Naive thymus-derived CD8-positive, alpha-beta T cell (primary cell): ENCODE results near the gene UTRN. TPM values are rescaled to one million over a fixed set of nuclear protein-coding genes. Genes with fewer than 3 reads are reported as not detected.

Source experiments
- ATAC-seq, 2 donors: fragments of 150-1000 bp; cut with Tn5 transposase in 1 of 2; sonication (Bioruptor Pico), chemical (Tn5 transposase) in 1 of 2; 1 replicate in 1 of 2; 2 replicates in 1 of 2; pipeline ENCODE4 v1.10.0; 2021; ENCODE audit warnings: mild to moderate bottlenecking in 2 of 2, moderate library complexity in 2 of 2
- POLR2A ChIA-PET: fragments of 350-600 bp; sonication (Branson Sonifier 250); formaldehyde crosslinking; loops from one replicate; lab custom pipeline; 2021; ENCODE audit warnings: antibody characterized with exemption; lab: Charles Lee
- DNase-seq, 10 donors: peaks; one replicate each; pipeline versions ENCODE4 v3.0.0 to v3.0.0-alpha.2; 2020 to 2022
- H3K27ac Mint-ChIP-seq, 10 donors: one replicate each; pipeline ENCODE4 v1.8.0; 2020 to 2022; ENCODE audit warnings: mild to moderate bottlenecking in 10 of 10, mixed read lengths in 10 of 10, moderate library complexity in 4 of 10, inconsistent platforms in 1 of 10
- H3K27me3 Mint-ChIP-seq, 5 donors: one replicate each; pipeline ENCODE4 v1.8.0; 2021 to 2022; ENCODE audit warnings: mixed read lengths in 5 of 5
- H3K36me3 Mint-ChIP-seq, 3 donors: one replicate each; pipeline ENCODE4 v1.8.0; 2020 to 2022; ENCODE audit warnings: mixed read lengths in 3 of 3, mild to moderate bottlenecking in 2 of 3, inconsistent platforms in 1 of 3
- H3K4me1 Mint-ChIP-seq, 4 donors: one replicate each; pipeline ENCODE4 v1.8.0; 2021 to 2022; ENCODE audit warnings: mixed read lengths in 4 of 4
- H3K4me3 Mint-ChIP-seq, 10 donors: one replicate each; pipeline ENCODE4 v1.8.0; 2020 to 2022; ENCODE audit warnings: mild to moderate bottlenecking in 10 of 10, mixed read lengths in 10 of 10, moderate library complexity in 6 of 10, inconsistent platforms in 1 of 10
- H3K9me3 Mint-ChIP-seq, 9 donors: one replicate each; pipeline ENCODE4 v1.8.0; 2020 to 2022; ENCODE audit warnings: mixed read lengths in 9 of 9, mild to moderate bottlenecking in 3 of 9, inconsistent platforms in 1 of 9, moderate library complexity in 1 of 9
- polyA plus RNA-seq, 3 donors: library from polyadenylated mRNA; unstranded; fragments of 300-500 nt; fragmentation: Illumina TruSeq; gene quantifications; one replicate each; pipeline ENCODE4 v1.2.3, GENCODE V29; 2021
- total RNA-seq, 8 experiments: library from RNA in 2 of 8; stranded (reverse) in 2 of 8; gene quantifications; one replicate each; pipeline ENCODE4 v1.2.3 and lab custom pipeline; 2021 to 2026

The UTRN gene
- total RNA-seq (100 to 1,000 TPM; 140 to 153 TPM), polyA plus RNA-seq (10 to 100 TPM; 37.9 to 40.3 (median 38.2) TPM), total RNA-seq (lab: John Stamatoyannopoulos, UW) (69.4 to 718 (median 338) reads per million in 6 experiments)

DNA sequence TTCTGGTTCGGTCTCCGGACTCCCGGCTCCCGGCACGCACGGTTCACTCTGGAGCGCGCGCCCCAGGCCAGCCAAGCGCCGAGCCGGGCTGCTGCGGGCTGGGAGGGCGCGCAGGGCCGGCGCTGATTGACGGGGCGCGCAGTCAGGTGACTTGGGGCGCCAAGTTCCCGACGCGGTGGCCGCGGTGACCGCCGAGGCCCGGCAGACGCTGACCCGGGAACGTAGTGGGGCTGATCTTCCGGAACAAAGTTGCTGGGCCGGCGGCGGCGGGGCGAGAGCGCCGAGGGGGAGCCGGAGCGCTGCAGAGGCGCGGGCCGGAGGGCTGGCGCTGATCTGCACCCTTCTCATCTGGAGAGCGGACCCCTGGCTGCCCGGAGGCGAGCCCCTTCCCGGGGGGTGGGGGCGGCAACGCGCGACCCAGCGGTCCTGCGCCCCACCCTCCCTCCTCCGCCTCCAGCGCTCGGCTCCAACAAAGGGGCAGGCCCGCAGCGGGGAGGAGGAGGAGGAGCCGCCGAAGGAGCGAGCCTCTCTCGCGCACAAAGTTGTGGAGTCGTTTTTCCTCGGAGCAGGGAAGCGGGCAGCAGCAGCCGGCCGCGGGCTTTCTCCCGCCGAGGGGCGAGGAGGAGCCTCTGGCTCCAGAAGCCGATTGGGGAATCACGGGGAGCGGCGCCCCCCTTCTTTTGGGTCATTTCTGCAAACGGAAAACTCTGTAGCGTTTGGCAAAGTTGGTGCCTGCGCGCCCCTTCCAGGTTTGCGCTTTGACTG, at the start of gene UTRN:
Gene UTRN (plus strand): TSS at position 553 of the 765 bp plus-strand sequence. CDS start 6,494 bp downstream, outside the sequence.
- H3K36me3 Mint-ChIP-seq = no peaks in the 10 kb centered on the region
- peak within 1 kb of the TSS in 8 of 10 donors; percentile 13 to 88 (median 52) for H3K27ac Mint-ChIP-seq
- H3K4me3 Mint-ChIP-seq = peak within 1 kb of the TSS; percentile 91 to 99 (median 94)
- peak in 7 of 10 donors; percentile 16 to 39 (median 26) for DNase-seq
- POLR2A ChIA-PET = no interaction called here
- peaks cover 15 to 27% (median 19%) of the 10 kb centered on the region in 4 donors for H3K4me1 Mint-ChIP-seq
- ATAC-seq = peak; percentile 51 to 56
- no peaks in the 10 kb centered on the region for H3K9me3 Mint-ChIP-seq
- peaks cover 5 to 24% (median 13%) of the 10 kb centered on the region in 5 donors for H3K27me3 Mint-ChIP-seq

DNA sequence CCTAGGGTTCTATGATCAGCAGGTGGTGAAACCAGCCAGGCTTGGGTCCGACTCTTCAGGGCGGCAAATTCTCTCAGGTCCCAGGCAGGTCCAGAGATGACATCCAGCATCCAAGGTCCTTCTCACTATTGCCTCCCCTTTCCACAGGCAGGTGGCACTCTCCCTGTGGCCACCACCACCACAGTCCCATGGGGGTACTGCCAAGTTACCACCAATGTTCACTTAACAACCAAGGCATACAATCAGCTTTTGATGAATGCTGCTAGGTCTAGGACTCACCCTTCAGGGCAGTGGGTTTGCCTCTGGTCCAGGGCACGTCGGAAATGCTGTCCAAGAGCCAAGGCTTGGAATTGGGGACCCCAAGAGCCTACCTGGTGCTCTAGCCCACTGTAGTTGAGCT, 40.4 kb upstream of the UTRN start:
- Mint-ChIP-seq H3K36me3 (peaks cover 0 to 11% (median 0%) of the 10 kb centered on the region in 3 donors), H3K27ac (no peak overlapping the region), H3K4me3 (no peak overlapping the region), H3K9me3 (peaks cover 0 to 11% (median 3%) of the 10 kb centered on the region in 9 donors), H3K27me3 (peaks cover 3 to 13% (median 5%) of the 10 kb centered on the region in 5 donors), H3K4me1 (peaks cover 0 to 2% (median 1%) of the 10 kb centered on the region in 4 donors)
- POLR2A ChIA-PET = no interaction called here
- DNase-seq = no peak
- no peak for ATAC-seq

DNA sequence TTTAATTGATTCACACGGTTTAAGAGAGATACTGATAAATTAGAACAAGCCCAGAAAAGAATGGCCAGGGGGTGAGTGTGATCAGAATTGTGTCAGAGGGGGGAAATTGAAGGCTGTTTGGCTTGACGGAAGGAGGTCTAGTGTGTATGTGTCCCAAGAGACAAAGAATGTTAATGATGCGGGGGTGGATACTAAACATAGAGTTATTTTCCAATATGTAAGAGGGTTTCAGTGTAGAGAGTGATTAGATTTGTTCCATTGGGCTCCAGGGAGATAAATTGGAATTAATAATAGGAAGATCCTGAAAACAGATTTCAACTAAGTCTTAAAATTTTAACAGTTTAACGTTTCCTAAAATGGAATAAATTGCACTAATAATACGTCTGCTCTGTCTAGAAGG, 38.1 kb upstream of the UTRN start:
- peaks cover 0 to 11% (median 3%) of the 10 kb centered on the region in 9 donors for H3K9me3 Mint-ChIP-seq
- H3K4me3 Mint-ChIP-seq = no peak overlapping the region
- peaks cover 0 to 11% (median 0%) of the 10 kb centered on the region in 3 donors for H3K36me3 Mint-ChIP-seq
- H3K27me3 Mint-ChIP-seq = peaks cover 4 to 22% (median 7%) of the 10 kb centered on the region in 5 donors
- H3K4me1 Mint-ChIP-seq = peaks cover 0 to 2% (median 1%) of the 10 kb centered on the region in 4 donors
- DNase-seq = no peak
- no peak for ATAC-seq
- POLR2A ChIA-PET = interaction anchor here (0.6 to 1.2 kb wide), 2 partner anchors 24 to 1460 kb away, joined by 3 to 4 read pairs; no protein-coding TSS in a partner anchor
- no peak overlapping the region for H3K27ac Mint-ChIP-seq

DNA sequence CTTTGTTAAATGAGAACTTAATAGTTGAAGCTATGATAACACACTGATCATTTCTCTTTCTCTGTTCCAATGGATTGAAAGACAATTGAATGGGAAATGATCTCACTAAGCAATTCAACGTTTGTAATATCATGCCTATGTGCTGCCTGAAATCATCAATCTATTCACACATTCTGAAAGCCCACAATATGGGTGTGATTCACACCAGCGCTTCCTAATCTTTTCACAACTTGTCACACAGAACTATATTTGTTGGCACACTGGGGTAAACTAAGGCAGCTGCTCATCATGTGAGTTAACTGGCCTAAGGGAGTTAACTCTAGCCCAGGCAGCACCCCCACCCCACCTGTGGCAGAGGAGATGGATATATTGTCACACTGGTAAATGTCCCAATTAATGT, 37.1 kb upstream of the UTRN start:
- ATAC-seq (no peak), DNase-seq (no peak)
- POLR2A ChIA-PET = interaction anchor here (0.7 kb wide), 1 partner anchor 29 kb away, joined by 3 read pairs; no protein-coding TSS in a partner anchor
- Mint-ChIP-seq H3K27me3 (peaks cover 4 to 22% (median 7%) of the 10 kb centered on the region in 5 donors), H3K4me3 (no peak overlapping the region), H3K4me1 (peaks cover 0 to 2% (median 1%) of the 10 kb centered on the region in 4 donors), H3K27ac (no peak overlapping the region), H3K9me3 (peaks cover 0 to 11% (median 3%) of the 10 kb centered on the region in 9 donors), H3K36me3 (peaks cover 0 to 11% (median 0%) of the 10 kb centered on the region in 3 donors)

DNA sequence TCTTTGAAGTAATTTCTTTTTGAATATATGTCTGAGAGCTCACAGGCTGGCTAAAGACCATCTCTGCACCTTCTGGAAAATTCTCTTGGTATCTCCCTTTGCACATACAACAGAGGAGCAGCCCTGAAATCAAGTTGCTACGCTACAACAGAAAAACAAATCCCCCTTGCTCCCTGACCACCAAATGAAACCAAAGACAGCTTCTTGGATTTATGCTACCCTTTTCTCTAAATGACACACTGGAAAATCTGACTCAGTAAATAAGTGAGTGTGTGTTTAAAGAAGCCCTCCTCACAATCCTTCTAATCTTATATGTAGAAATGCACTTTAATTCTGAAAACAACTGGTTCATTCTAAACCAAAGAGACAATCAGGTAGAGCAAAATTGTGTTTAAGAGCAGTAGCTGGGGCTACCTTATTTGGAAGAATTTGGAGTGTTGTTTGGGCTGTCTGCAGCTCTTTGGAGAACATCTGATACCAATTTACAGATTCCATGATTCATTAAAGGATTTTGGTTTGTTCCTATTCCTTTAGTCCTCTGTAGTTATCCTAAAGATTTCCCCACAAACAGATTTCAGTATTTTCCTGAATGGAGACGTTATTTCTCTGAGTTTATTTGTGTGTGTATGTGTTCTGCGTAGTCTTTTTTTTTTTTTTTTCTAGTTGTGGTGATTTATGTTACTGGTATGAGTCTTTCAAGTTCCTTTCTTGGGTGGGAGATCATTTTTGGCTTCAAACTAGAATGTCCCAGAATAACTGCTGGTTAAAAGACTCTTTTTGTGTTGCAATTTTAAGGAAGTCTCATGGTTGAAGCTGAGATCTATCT, 36.4 kb upstream of the UTRN start:
- DNase-seq (no peak), ATAC-seq (no peak)
- peaks cover 0 to 11% (median 0%) of the 10 kb centered on the region in 3 donors for H3K36me3 Mint-ChIP-seq
- H3K27me3 Mint-ChIP-seq = peaks cover 4 to 22% (median 7%) of the 10 kb centered on the region in 5 donors
- peaks cover 0 to 11% (median 3%) of the 10 kb centered on the region in 9 donors for H3K9me3 Mint-ChIP-seq
- POLR2A ChIA-PET = no interaction called here
- no peak overlapping the region for H3K27ac Mint-ChIP-seq
- H3K4me1 Mint-ChIP-seq = peaks cover 0 to 2% (median 1%) of the 10 kb centered on the region in 4 donors
- H3K4me3 Mint-ChIP-seq = no peak overlapping the region

DNA sequence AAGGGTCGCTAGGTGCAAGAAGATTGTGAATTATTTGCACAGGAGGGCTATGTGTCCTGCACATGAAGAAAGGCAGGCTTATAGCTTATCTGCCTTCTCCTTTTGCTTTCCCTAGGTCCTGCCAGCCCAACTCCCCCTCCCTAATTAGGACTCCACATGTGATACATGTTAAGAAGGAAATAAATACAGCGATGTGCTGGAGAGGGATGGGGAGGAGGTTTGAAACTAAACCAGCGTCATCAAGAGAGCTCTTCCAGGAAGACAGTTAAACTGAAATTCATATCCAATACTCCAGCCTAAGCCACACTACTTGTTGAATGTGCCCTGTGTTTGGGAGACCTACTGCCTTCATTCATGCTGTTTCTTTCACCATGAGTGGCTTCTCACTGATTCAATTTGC, 34.9 kb upstream of the UTRN start:
- peaks cover 0 to 2% (median 1%) of the 10 kb centered on the region in 4 donors for H3K4me1 Mint-ChIP-seq
- no peak overlapping the region for H3K27ac Mint-ChIP-seq
- peaks cover 0 to 11% (median 0%) of the 10 kb centered on the region in 3 donors for H3K36me3 Mint-ChIP-seq
- H3K4me3 Mint-ChIP-seq = no peak overlapping the region
- H3K9me3 Mint-ChIP-seq = peaks cover 0 to 11% (median 3%) of the 10 kb centered on the region in 9 donors
- DNase-seq (no peak), ATAC-seq (no peak)
- POLR2A ChIA-PET = no interaction called here
- peaks cover 4 to 22% (median 7%) of the 10 kb centered on the region in 5 donors for H3K27me3 Mint-ChIP-seq

DNA sequence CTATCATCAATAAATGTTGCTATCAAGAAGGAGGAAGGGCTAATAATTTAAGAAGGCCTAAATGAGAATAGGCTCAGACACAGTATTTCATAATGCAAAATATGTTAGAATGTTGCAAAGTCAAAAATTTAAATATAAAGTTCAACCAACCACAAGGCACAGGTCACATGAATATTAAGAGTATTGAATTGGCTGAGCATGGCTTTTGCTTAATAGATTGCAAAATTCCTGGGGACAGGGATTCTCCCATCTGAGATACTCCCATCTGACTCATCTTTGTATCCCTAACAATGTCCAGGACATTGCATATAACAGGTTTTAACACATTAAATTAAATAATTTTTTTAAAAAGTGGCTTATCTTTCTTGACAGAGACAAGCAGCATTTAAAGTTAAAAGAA, 32.9 kb upstream of the UTRN start:
- peaks cover 2 to 10% (median 4%) of the 10 kb centered on the region in 5 donors for H3K27me3 Mint-ChIP-seq
- POLR2A ChIA-PET = no interaction called here
- peaks cover 0 to 2% (median 1%) of the 10 kb centered on the region in 4 donors for H3K4me1 Mint-ChIP-seq
- no peaks in the 10 kb centered on the region for H3K36me3 Mint-ChIP-seq
- H3K4me3 Mint-ChIP-seq = no peak overlapping the region
- DNase-seq (no peak), ATAC-seq (no peak)
- H3K27ac Mint-ChIP-seq = no peak overlapping the region
- no peaks in the 10 kb centered on the region for H3K9me3 Mint-ChIP-seq

DNA sequence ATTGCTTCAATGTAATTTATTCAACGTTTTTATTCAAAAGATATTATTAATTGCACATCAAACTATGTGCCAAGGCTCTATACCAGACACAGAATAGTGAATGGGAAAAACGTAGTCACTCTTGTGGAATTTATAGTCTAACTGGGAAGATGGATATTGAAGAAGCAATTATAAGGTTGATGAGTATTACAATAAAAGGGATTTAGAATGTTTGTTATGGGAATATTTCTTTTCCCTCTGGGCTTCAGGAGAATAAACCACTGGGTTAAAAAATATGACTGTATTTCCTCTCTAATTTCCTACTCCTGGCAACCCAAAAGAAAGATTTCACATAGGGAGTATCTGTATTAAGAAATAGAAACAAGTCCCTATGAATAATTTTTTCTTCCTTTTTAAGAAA, 25.1 kb upstream of the UTRN start:
- no peak overlapping the region for H3K4me3 Mint-ChIP-seq
- peaks cover 0 to 4% (median 0%) of the 10 kb centered on the region in 3 donors for H3K36me3 Mint-ChIP-seq
- POLR2A ChIA-PET = no interaction called here
- H3K27me3 Mint-ChIP-seq = peaks cover 0 to 4% (median 0%) of the 10 kb centered on the region in 5 donors
- peaks cover 0 to 10% (median 0%) of the 10 kb centered on the region in 9 donors for H3K9me3 Mint-ChIP-seq
- H3K4me1 Mint-ChIP-seq = no peaks in the 10 kb centered on the region
- no peak for DNase-seq
- no peak overlapping the region for H3K27ac Mint-ChIP-seq
- ATAC-seq = no peak

DNA sequence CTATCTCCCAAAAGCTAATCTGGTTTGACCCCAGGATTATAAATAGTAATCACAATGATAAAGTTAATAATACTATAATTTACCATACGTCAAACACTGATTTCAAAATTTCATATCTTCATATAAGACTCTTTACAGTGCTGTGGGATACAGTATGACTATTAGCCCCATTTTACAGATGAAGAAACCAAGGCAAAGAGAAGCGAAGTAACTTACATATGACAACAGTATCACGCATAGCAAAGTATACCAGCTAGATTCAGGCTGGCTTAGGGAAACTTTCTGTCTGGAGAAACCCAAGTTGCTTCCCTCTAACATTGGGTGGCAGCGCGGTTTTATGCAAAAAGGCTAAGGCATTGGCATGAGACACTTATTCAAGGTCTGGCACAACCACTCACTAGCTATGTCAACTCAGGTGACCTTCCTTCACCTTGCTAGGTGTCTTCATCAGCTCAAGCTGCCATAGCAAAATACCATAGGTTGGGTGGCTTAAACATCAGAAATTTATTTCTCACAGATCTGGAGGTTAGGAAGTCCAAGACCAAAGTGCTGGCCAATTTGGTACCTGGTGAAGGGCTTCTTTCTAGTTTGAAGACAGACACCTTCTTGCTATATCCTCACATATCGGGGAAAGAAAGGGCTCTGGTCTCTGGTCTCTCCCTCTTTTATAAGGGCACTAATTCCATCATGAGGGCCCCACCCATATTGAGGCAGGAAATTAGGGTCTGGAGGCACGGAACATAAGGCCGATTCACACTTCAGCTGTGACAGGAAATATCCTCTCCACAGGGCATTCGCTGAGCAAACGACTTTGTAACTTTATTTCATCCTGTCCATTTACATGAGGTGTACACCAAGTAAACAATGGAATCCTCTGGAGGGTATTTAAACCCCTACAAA, 22.4 kb upstream of the UTRN start:
- peaks cover 0 to 4% (median 0%) of the 10 kb centered on the region in 3 donors for H3K36me3 Mint-ChIP-seq
- peak in 5 of 10 donors; percentile 9 to 31 (median 16) for DNase-seq
- H3K4me1 Mint-ChIP-seq = peaks cover 0 to 6% (median 0%) of the 10 kb centered on the region in 4 donors
- POLR2A ChIA-PET = no interaction called here
- H3K4me3 Mint-ChIP-seq = no peak overlapping the region
- H3K9me3 Mint-ChIP-seq = peaks cover 0 to 10% (median 0%) of the 10 kb centered on the region in 9 donors
- peak in 1 of 2 donors; percentile 40 for ATAC-seq
- peaks cover 0 to 2% (median 0%) of the 10 kb centered on the region in 5 donors for H3K27me3 Mint-ChIP-seq
- H3K27ac Mint-ChIP-seq = no peak overlapping the region

DNA sequence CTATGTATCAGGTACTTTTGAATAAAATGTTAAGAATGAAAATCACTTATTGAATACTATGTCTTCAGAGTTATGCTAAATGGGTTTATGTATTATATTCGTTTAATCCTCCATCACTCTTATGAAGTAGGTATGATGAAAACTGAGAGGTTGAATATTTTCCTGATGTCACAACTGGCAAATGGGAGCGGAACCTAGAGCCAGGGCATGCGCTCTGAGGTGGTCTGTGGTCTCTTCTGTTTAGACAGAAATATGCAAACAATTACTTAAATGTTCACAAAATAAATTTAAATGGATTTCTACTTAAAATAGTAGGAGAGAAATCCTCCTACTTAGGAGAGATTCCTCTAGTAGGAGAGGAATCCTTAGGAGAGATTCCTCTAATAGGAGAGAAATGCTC, 21.3 kb upstream of the UTRN start:
- Mint-ChIP-seq H3K4me3 (no peak overlapping the region), H3K27ac (no peak overlapping the region), H3K36me3 (peaks cover 0 to 4% (median 0%) of the 10 kb centered on the region in 3 donors), H3K4me1 (peaks cover 0 to 6% (median 0%) of the 10 kb centered on the region in 4 donors), H3K27me3 (peaks cover 0 to 2% (median 0%) of the 10 kb centered on the region in 5 donors), H3K9me3 (peaks cover 0 to 10% (median 0%) of the 10 kb centered on the region in 9 donors)
- ATAC-seq = no peak
- no peak for DNase-seq
- POLR2A ChIA-PET = interaction anchor here (0.6 kb wide), 1 partner anchor 117 kb away, joined by 5 read pairs; no protein-coding TSS in a partner anchor

DNA sequence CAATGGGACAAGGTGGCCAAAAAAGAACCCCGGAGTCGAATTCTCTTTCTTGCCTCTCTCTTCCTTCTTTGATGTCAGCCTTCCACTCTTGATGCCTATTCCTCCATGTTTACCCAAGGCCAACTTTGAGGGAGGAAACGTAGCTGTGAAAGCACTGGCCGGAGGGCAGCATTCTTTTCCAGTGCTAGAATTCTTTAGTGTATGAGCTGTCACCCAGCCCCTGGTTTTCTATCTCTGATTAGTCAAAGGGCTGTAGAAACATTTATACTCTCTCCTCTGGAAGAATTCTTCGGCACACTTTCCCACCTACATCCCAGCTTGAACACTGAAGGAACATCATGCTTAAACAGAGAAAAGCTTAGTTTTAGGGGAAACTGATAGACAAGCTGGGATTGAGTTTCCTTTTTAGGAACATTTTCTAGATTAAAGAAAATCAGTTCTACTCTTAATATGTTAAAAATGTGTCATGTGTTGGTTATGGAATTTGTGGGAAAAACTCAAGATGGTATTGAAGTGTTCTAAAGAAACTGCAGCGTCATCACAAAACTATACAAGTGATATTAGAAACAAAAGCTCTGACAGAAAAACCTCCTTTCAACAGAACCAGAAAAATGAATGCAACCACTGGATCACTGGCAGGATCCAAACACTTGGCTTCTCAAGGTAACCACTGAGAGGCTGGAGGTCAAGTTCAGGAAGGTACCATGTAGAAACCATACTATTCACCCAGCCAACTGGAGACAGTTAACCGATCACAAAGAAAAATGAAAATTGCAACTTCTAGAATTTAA, 20.7 kb upstream of the UTRN start:
- H3K4me1 Mint-ChIP-seq = peaks cover 0 to 6% (median 0%) of the 10 kb centered on the region in 4 donors
- H3K9me3 Mint-ChIP-seq = peaks cover 0 to 10% (median 0%) of the 10 kb centered on the region in 9 donors
- H3K36me3 Mint-ChIP-seq = peaks cover 0 to 4% (median 0%) of the 10 kb centered on the region in 3 donors
- no peak for DNase-seq
- H3K27me3 Mint-ChIP-seq = no peaks in the 10 kb centered on the region
- H3K27ac Mint-ChIP-seq = no peak overlapping the region
- POLR2A ChIA-PET = interaction anchor here (0.6 kb wide), 1 partner anchor 116 kb away, joined by 5 read pairs; no protein-coding TSS in a partner anchor
- ATAC-seq = no peak
- no peak overlapping the region for H3K4me3 Mint-ChIP-seq
